Stomach (tissue), 4 donors: ENCODE data around the gene CD79B.

Experiments
- EP300 ChIP-seq: sonication (generic); formaldehyde crosslinking; IDR thresholded peaks from one replicate; pipeline ENCODE4 v1.6.1; 2017; ENCODE audit warnings: antibody characterized with exemption
- POLR2AphosphoS5 ChIP-seq, 3 donors: sonication (generic); formaldehyde crosslinking; IDR thresholded peaks; one replicate each; pipeline ENCODE4 v1.6.1; 2016; ENCODE audit warnings: antibody characterized with exemption in 3 of 3
- TF ChIP-seq, protein P1 (sequence below), 7 experiments: fragments of 450-650 bp in 4 of 7; fragments of 200-600 bp in 3 of 7; sonication (generic) in 3 of 7; IDR thresholded peaks; one replicate each; pipeline ENCODE4 v1.5.1; 2016 to 2019; ENCODE audit warnings: antibody characterized with exemption in 7 of 7, control low read depth in 2 of 7, mild to moderate bottlenecking in 1 of 7

DNA sequence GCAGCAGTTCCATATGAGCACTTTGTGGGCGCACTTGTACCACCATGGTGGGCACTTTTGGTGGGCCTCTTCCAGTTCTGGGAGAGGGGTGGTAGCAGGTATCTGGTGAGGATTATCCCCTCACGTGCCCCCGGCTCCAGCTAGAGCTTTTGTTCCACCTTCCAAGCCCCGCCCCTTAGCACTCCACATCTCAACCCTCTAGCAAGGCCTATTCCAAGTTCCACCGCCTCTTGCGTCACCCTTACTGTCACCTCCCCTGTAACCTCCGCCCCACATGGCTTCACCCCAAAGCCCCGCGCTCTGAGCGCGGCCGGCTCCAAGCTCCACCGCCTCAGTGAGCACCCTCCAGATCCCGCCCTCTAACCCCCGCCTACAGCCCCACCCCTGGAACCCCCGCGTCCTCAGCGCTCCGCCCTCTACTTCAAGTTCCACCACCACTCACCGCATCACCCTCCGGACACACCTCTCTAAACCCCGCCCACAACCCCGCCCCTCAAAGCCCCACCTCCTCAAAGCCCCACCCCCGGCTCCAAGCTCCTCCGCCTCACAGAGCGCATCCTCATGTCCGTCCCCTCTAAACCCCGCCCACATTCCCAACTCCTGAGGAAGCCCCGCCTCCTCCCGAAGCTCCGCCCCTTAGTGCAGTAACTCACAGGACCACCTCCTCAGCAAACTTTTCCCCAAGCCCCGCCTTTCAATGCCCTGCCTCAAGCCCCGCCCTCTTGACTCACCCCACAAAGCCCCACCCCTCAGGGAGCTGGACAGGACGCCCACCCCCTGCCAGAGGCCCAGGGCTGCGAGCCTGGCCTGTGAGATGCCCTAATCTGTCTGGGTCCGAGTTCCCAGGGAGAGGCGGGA, 29.5 kb upstream of the CD79B start:
- TF ChIP-seq, protein P1, sequence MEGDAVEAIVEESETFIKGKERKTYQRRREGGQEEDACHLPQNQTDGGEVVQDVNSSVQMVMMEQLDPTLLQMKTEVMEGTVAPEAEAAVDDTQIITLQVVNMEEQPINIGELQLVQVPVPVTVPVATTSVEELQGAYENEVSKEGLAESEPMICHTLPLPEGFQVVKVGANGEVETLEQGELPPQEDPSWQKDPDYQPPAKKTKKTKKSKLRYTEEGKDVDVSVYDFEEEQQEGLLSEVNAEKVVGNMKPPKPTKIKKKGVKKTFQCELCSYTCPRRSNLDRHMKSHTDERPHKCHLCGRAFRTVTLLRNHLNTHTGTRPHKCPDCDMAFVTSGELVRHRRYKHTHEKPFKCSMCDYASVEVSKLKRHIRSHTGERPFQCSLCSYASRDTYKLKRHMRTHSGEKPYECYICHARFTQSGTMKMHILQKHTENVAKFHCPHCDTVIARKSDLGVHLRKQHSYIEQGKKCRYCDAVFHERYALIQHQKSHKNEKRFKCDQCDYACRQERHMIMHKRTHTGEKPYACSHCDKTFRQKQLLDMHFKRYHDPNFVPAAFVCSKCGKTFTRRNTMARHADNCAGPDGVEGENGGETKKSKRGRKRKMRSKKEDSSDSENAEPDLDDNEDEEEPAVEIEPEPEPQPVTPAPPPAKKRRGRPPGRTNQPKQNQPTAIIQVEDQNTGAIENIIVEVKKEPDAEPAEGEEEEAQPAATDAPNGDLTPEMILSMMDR (IDR thresholded peaks at IDR 0.05) = no peak
- no peak for TF ChIP-seq POLR2AphosphoS5 (IDR thresholded peaks at IDR 0.05)
- no peak for TF ChIP-seq EP300
